NCI-H510A (cell line): Measurements from ENCODE around the gene SSTR3.
"Not testable (repeated sequence)": the region's sequence is repeated elsewhere in the genome, so short reads cannot be mapped to it uniquely, and the experiment has no call there.

Source experiments
- DNase-seq: peaks from one replicate; lab custom pipeline; 2025; lab: John Stamatoyannopoulos, UW

Gene SSTR3

GRCh38 chr22:37242395-37242918, 30.2 kb upstream of the SSTR3 start:
- no peak for DNase-seq

GRCh38 chr22:37241351-37242142, 29.3 kb upstream of the SSTR3 start:
- DNase-seq = no peak

GRCh38 chr22:37240941-37241320, 28.7 kb upstream of the SSTR3 start:
- DNase-seq = no peak

DNA sequence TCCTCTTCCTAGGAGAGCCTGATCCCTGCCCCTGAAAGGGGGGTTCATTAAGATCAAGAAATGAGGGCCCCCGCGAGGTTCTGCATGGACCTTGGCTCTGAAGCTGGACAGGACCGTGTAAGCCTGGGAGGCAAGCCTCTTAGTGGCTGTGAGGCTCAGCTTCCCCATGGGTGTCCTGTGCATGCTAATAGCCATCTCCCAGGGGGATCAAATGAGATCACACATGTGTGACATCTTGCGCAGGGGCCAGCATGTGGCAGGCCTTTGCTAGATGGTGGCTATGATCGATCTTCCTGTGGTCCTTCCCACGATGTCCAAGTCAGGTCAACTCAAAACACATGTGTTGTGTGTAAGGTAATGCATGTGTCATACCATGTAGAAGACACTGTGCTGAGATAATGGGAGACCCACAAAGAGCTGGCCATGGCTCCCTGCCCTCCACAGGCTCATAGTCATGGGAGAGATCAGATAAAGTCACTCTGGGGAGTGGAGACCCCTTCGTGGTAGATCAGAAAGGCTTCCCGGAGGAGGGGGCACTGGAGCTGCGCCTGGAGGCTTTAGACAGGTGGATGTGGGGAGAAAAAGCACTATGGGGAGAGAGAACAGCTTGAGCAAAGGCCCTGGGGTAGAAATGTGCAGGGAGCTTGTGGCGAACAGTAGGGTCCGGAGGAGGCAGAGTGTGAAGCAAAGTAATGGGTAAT, 28.1 kb upstream of the SSTR3 start:
- DNase-seq = no peak

- DNase-seq = no peak
These were observed 27.3 kb upstream of the SSTR3 start for GRCh38 chr22:37239336-37240239.

- no peak for DNase-seq
These were observed 25.3 kb upstream of the SSTR3 start for GRCh38 chr22:37237371-37238268.

DNA sequence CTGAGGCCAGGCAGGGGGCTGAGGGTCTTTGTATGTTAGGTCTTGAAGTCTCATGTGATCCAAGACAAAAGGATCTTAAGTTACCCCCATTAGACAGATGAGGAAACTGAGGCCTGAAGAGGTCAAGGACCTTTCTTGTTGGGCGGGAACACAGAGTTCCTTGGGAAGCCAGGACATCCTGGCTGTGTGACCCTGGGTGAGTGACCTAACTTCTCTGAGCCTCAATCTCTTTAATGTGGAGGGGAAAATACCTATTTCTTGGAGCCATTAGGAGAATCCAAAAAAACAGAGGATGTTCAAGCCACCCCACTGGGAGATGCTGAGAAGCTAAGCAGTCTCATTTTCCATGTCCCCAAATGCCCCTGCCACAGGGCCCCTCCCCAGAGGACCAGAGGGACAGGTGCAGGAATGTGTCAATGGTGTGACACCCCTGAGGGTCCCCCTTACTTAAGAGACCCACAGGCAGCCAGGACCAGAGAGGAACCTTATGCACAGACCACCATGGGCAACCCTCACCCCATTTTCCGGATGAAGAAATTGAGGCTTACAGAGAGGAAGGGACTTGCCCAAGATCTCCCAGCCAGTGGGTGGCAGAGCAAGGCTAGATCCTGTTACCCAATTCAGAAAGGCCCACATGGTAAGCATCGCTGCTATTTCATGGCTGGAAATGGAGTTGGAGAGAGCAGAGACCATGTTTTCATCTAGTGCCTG, 23.8 kb upstream of the SSTR3 start:
- no peak for DNase-seq

DNA sequence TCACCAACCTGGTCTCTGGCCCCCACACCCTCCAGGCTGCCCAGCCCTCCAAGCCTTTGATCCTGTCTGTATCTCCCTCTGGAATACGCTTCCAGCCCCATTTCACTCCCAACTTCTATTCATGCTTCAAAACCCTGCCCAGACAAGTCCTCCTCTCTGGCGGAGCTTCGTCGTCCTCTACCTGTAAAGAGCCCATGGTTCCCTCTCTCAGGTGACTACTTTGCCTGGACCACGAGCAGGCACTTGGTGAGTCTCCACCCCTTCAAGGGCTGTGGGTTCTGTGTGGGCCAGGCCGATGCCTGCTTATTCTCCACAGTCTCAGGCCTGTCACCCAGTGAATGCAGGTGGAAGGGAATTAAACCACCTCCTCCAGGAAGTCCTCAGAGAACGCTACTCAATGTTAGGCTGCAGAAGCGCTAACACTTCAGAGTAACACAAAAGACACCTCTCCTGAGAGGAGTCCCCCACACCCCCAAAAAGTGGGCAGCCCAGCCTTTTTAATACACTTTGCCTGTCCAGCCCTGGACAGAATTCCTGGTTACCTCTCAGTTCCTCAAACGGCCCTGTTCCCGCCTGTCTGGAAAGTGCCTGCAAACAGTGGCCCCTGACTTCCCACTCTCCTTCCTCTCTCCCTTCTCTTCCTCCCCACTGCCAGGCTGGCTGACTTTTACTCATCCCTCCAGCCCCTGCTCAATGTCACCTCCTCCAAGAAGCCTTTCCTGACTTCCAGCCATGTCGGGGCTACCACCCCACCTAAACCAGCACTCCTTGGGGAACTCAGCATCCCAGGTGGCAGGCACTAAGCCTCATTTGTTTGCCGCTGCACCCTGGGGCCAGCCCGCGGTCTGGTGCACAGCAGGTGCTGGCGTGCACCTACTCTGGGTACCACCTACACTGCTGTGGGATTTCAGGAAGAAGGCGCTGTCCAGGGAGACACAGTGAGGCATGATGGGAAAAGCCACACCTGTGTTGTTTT, 22.7 kb upstream of the SSTR3 start:
- no peak for DNase-seq

- no peak for DNase-seq
These were observed 21.7 kb upstream of the SSTR3 start for GRCh38 chr22:37233751-37234631.

GRCh38 chr22:37233371-37233750, 21.1 kb upstream of the SSTR3 start:
- not testable (repeated sequence) for DNase-seq

- no peak for DNase-seq
These were observed 20.1 kb upstream of the SSTR3 start for GRCh38 chr22:37232140-37232998.

- no peak for DNase-seq
These were observed 19.3 kb upstream of the SSTR3 start for GRCh38 chr22:37231406-37232139.

- no peak for DNase-seq
These were observed 18.6 kb upstream of the SSTR3 start for GRCh38 chr22:37230673-37231405.

- DNase-seq = no peak
These were observed 17.8 kb upstream of the SSTR3 start for GRCh38 chr22:37229805-37230672.
